Activated T-cell treated with anti-CD3 and anti-CD28 coated beads, Interleukin-2, amount 50 U/mL, for 72 hours (primary cell): ENCODE measurements around the gene PCIF1. TPM values are rescaled to one million over a fixed set of nuclear protein-coding genes. Genes with fewer than 3 reads are reported as not detected.

Experiments
- ATAC-seq, 2 donors: fragments of 150-1000 bp; cut with Tn5 transposase; replicated peaks in 1 of 2; 2 replicates each; pipeline ENCODE4 v1.10.0; 2021; ENCODE audit warnings: moderate library complexity in 2 of 2, mild to moderate bottlenecking in 1 of 2
- DNase-seq, 2 donors: peaks; one replicate each; pipeline ENCODE4 v3.0.0; 2021 to 2022; ENCODE audit warnings: mixed read lengths in 1 of 2
- H3K27ac Mint-ChIP-seq: one replicate; pipeline ENCODE4 v1.8.0; 2022; ENCODE audit warnings: mild to moderate bottlenecking, moderate library complexity, mixed read lengths
- H3K27me3 Mint-ChIP-seq: one replicate; pipeline ENCODE4 v1.8.0; 2022; ENCODE audit warnings: low read depth, mixed read lengths
- H3K36me3 Mint-ChIP-seq, 2 donors: one replicate each; pipeline ENCODE4 v1.8.0; 2022; ENCODE audit warnings: mixed read lengths in 2 of 2, mild to moderate bottlenecking in 1 of 2; ENCODE audit not compliant: insufficient read depth in 2 of 2
- H3K4me1 Mint-ChIP-seq: one replicate; pipeline ENCODE4 v1.8.0; 2022; ENCODE audit warnings: low read depth, mixed read lengths
- H3K4me3 Mint-ChIP-seq, 2 donors: one replicate each; pipeline ENCODE4 v1.8.0; 2022; ENCODE audit warnings: mild to moderate bottlenecking in 2 of 2, mixed read lengths in 2 of 2, moderate library complexity in 2 of 2
- H3K9me3 Mint-ChIP-seq, 2 donors: one replicate each; pipeline ENCODE4 v1.8.0; 2022; ENCODE audit warnings: mixed read lengths in 2 of 2
- total RNA-seq, 2 donors: library from RNA; stranded (reverse); gene quantifications; one replicate each; pipeline ENCODE4 v1.2.3, GENCODE V29; 2022

The PCIF1 gene
- total RNA-seq, 2 donors from 2014 or later = 38.7 to 42.0 TPM

DNA sequence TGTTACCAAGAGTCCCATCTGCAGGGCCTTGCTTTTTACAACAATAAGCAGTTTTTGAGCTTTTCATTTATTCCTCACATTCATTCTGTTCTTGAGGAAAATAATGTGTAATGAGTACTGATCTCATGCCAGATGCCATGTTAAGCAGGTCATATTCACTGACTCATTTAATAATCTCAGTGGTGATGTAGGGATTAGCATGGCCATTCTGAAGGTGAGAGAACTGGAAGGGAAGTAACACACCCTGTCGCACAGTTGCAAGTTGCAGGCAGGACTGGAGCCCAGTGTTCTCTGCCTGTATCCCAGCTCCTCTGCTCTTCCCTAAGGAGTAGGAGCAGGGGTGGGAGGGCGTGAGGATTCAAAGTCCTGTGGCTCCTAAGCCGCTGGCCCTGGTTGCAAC, 5.6 kb downstream of the PCIF1 start:
- Mint-ChIP-seq H3K9me3 (no peaks in the 10 kb centered on the region), H3K27ac (no peak overlapping the region), H3K27me3 (no peaks in the 10 kb centered on the region), H3K4me1 (peaks cover 45% of the 10 kb centered on the region), H3K4me3 (no peak overlapping the region), H3K36me3 (peaks cover 11 to 29% of the 10 kb centered on the region in 2 donors)
- DNase-seq (no peak), ATAC-seq (no peak)

DNA sequence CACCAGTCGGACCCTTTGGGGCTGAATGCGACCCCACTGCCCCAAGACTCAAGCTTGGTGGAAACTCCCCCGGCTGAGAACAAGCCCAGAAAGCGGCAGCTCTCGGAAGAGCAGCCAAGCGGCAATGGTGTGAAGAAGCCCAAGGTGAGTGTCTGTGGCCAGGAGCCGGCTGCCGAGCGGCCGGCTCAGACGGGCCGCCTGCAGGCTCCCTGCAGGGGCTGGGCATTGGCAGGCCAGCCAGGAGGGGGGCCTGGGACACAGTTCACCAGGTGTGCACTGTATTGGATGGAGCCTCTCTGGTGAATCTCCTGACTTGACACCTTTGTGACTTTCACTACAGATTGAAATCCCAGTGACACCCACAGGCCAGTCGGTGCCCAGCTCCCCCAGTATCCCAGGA, 6.0 kb downstream of the PCIF1 start:
- ATAC-seq = no peak
- Mint-ChIP-seq H3K27ac (no peak overlapping the region), H3K4me1 (peaks cover 41% of the 10 kb centered on the region), H3K4me3 (no peak overlapping the region), H3K9me3 (no peaks in the 10 kb centered on the region), H3K27me3 (no peaks in the 10 kb centered on the region), H3K36me3 (peaks cover 11 to 29% of the 10 kb centered on the region in 2 donors)
- no peak for DNase-seq

DNA sequence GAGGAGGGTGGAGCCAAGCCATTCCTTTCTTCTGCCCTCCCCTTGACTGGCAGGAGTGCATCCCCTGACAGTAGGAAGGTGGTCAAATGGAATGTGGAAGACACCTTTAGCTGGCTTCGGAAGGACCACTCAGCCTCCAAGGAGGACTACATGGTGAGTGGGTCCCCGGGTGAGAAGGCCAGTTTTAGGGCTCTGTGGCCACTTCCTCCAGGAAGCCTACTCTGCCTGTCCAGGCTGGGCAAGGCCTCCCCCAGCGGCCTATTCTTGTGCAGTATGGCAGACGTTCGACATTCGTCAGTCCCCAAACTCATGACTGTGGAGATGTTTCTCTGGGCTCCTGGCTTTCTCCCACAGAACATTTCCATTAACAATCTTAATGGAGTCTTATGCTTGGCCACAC, 9.1 kb downstream of the PCIF1 start:
- Mint-ChIP-seq H3K27ac (peak overlapping the region; percentile 6), H3K9me3 (no peaks in the 10 kb centered on the region), H3K27me3 (no peaks in the 10 kb centered on the region), H3K4me3 (no peak overlapping the region), H3K36me3 (peaks cover 12 to 22% of the 10 kb centered on the region in 2 donors), H3K4me1 (peaks cover 23% of the 10 kb centered on the region)
- DNase-seq (no peak), ATAC-seq (no peak)

DNA sequence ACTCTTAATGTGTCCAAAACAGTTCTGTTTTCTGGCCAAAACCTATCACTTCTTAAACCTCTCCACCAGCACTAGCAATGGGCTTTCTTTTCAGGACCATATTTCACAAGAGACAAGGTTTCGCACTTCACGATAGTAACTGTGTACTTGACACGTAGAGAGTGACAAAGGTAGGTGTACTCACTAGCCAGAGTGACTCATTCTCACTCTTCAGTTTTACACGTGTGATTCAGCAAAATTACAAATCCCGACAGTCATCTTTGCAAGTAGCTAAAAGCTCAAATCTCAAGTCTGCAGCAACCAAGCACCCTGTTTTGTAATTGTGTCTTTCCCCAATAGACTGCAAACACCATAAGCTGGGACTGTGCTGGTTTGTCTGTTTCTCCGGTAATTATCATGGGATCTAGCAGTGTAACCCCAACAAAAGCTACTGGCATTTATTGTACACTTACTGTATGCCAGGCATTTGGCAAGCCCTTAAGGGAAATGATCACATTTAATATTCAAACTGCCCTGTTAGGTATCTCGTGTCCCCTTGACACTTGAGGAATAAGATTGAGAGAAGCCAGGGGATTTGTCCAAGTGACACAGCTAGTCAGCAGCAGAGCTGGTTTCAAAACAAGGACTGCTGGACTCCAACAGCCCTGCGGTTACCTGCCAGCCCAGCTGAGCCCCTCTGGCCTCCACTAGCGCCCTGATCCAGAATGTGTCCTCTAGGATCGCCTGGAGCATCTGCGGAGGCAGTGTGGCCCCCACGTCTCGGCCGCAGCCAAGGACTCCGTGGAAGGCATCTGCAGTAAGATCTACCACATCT, 9.9 kb downstream of the PCIF1 start:
- peaks cover 22% of the 10 kb centered on the region for H3K4me1 Mint-ChIP-seq
- H3K27me3 Mint-ChIP-seq = no peaks in the 10 kb centered on the region
- no peaks in the 10 kb centered on the region for H3K9me3 Mint-ChIP-seq
- H3K27ac Mint-ChIP-seq = peak overlapping the region; percentile 6
- peak; percentile 64 to 76 for ATAC-seq
- H3K36me3 Mint-ChIP-seq = peaks cover 12 to 19% of the 10 kb centered on the region in 2 donors
- DNase-seq = peak in 1 of 2 donors; percentile 25
- H3K4me3 Mint-ChIP-seq = peak overlapping the region in 1 of 2 donors; percentile 18

DNA sequence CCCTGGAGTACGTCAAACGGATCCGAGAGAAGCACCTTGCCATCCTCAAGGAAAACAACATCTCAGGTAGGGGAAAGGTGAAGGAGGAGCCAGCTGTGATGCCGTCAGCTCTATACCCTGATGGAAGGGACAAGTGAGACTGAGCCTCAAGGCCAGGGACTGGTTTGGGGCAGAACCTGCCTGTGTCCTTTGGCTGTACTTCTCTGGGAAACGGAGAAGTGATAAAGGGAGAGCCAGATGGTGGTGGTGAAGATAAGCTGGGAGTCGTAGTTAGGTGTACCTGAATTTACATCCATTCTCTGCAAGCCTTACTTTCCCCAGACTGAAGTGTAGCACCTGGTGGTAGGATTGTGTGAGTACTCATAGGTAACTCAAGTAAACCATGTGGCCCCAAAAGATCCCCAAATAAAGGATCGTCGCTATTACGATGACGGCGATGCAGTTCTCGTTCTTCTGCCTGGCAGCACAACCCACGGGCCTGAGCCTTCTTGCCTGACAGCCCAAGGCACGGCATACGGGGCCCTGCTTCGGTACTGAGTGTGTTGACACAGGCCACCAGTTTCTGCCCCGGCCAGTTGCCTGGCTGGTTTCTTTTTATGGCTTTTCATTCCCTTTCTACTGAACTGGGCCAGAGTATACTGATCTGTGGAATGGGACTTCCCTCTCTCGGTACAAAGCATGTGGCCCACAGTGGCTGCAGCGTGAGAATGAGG, 10.6 kb downstream of the PCIF1 start:
- H3K4me1 Mint-ChIP-seq = peaks cover 22% of the 10 kb centered on the region
- H3K4me3 Mint-ChIP-seq = no peak overlapping the region
- peaks cover 8 to 17% of the 10 kb centered on the region in 2 donors for H3K36me3 Mint-ChIP-seq

DNA sequence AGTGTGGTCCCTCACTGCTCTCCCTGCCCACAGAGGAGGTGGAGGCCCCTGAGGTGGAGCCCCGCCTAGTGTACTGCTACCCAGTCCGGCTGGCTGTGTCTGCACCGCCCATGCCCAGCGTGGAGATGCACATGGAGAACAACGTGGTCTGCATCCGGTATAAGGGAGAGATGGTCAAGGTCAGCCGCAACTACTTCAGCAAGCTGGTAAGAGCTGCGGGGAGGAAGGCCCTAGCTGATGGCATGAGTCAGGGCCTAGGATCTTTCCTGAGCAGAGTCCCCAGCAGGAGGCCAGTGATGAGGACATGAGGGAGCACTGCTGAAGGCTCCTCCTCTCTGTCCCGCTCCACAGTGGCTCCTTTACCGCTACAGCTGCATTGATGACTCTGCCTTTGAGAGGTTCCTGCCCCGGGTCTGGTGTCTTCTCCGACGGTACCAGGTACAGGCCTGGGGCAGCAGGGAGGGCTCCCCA, 11.2 kb downstream of the PCIF1 start:
- H3K36me3 Mint-ChIP-seq = peaks cover 8 to 17% of the 10 kb centered on the region in 2 donors
- no peak for ATAC-seq
- no peak overlapping the region for H3K27ac Mint-ChIP-seq
- no peaks in the 10 kb centered on the region for H3K27me3 Mint-ChIP-seq
- no peak for DNase-seq
- H3K4me1 Mint-ChIP-seq = peaks cover 22% of the 10 kb centered on the region
- no peaks in the 10 kb centered on the region for H3K9me3 Mint-ChIP-seq
- no peak overlapping the region for H3K4me3 Mint-ChIP-seq

More for the DNA sequence above, 10.6 kb downstream of the PCIF1 start:
- peak overlapping the region; percentile 67 for H3K27ac Mint-ChIP-seq
- no peaks in the 10 kb centered on the region for H3K27me3 Mint-ChIP-seq
- DNase-seq = no peak
- H3K9me3 Mint-ChIP-seq = no peaks in the 10 kb centered on the region
- no peak for ATAC-seq

DNA sequence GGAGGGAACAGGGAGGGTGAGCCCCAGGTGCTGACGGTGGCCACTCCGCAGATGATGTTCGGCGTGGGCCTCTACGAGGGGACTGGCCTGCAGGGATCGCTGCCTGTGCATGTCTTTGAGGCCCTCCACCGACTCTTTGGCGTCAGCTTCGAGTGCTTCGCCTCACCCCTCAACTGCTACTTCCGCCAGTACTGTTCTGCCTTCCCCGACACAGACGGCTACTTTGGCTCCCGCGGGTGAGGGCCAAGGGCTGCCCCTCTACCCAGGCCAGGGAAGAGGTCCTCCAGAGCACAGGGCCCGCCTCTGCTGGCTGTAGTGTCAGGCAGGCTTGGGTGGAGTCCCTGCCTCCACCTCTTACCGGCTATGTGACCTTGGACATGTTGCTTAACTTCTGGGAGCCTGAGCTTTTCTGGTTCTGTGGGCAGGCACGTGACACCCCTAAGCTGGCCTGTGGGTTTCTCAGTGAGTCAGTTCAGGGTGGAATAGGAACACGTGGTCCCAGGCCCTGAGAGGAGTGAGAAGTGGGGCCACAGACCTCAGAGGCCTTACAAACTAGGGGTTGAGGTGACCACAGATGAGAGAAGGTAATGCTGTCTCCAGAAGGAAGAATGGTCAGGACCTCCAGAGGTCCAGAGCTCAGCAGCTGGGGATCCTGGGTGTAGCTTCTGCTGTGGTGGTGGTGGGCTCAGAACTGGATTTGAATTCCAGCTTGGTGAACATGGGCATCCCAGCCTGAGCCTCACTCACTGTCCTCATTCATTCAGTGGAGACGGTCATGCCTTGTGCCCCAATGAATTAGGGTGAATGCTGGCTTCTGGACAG, 11.9 kb downstream of the PCIF1 start:
- Mint-ChIP-seq H3K9me3 (no peaks in the 10 kb centered on the region), H3K27me3 (no peaks in the 10 kb centered on the region), H3K27ac (peak overlapping the region; percentile 78), H3K36me3 (peaks cover 8 to 17% of the 10 kb centered on the region in 2 donors), H3K4me1 (peaks cover 22% of the 10 kb centered on the region), H3K4me3 (no peak overlapping the region)
- ATAC-seq = peak; percentile 33 to 53
- peak in 1 of 2 donors; percentile 34 for DNase-seq

DNA sequence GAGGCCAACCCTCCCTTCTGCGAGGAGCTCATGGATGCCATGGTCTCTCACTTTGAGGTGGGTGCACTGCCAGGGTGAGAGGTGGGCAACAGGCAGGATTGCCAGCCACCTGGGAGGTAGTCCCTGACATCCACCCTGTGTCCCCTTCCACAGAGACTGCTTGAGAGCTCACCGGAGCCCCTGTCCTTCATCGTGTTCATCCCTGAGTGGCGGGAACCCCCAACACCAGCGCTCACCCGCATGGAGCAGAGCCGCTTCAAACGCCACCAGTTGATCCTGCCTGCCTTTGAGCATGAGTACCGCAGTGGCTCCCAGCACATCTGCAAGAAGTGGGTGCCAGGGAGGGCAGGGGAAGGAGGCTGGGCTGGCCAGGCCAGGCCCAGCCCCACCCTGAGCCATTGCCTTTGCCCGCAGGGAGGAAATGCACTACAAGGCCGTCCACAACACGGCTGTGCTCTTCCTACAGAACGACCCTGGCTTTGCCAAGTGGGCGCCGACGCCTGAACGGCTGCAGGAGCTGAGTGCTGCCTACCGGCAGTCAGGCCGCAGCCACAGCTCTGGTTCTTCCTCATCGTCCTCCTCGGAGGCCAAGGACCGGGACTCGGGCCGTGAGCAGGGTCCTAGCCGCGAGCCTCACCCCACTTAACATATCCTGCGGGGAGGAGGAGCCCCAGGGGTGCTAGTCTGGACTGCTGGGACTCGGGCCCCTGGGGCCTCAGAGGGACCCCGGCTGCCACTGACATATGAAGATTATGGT, 12.8 kb downstream of the PCIF1 start:
- no peak overlapping the region for H3K4me3 Mint-ChIP-seq
- H3K27me3 Mint-ChIP-seq = no peaks in the 10 kb centered on the region

DNA sequence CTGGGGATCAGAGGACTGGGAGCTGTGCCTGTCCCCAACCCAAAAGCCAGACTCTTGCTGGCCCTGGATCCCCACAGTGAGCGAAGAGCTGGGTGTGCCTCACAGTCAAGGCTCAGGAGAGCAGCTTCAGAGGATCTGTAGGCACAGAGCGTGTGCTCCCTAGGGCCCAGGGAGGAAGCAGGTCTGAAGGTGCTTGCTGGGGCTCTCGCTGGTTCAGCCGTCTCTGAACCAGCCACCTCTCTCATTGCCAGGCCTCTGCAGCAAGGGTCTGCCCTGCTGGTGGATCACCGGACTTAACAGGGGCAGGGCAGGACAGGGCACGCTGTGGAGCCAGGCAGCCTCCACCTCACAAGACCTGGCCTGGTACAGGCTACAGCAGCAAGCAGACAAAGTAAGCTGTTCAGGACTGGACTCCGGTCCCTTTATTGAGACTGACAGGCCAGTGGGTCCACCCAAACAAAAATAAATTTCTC, 13.8 kb downstream of the PCIF1 start:
- Mint-ChIP-seq H3K36me3 (peaks cover 8 to 16% of the 10 kb centered on the region in 2 donors), H3K4me3 (no peak overlapping the region), H3K9me3 (no peaks in the 10 kb centered on the region), H3K27ac (no peak overlapping the region), H3K27me3 (no peaks in the 10 kb centered on the region), H3K4me1 (peaks cover 21% of the 10 kb centered on the region)
- ATAC-seq (no peak), DNase-seq (no peak)

More for the DNA sequence above, 12.8 kb downstream of the PCIF1 start:
- no peak for DNase-seq
- Mint-ChIP-seq H3K9me3 (no peaks in the 10 kb centered on the region), H3K36me3 (peaks cover 8 to 20% of the 10 kb centered on the region in 2 donors), H3K4me1 (peaks cover 22% of the 10 kb centered on the region), H3K27ac (no peak overlapping the region)
- no peak for ATAC-seq

DNA sequence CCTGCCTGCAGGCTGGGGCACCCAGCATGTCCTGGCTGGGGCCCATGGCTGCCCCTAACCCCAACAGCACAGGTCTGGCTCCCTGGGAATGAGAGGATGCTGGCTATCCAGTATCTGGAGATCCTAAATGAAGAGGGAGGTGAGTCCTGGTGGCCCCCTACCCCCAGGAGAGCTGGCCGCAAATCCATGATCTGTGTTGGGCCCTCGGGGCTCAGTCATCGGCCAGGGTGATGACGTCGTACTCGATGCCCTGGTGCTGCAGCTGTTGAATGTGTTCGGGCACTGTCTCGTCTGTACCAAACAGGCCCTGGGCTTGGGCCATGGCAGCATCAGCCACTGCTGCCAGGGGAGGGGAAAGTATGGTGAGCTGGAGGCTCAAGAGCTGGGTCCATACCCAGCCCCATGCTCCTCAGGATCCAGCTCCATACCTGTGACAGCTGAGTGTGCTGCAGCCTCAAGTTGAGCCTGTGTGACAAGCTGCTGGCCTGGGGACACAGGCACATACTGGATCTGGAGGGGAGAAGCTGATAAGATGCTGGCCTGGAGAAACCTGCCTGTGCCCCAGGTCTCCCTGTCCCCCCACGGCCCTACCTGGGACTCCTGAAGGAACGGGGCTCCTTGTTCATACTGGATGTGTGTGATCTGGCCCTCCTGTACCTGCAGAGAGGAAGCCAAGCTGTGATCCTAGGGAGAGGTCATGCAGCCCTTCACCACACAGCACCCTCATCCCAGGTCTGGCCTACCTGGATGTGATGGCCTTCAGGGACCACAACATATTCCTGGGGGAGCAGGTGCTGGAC, 14.5 kb downstream of the PCIF1 start:
- Mint-ChIP-seq H3K36me3 (peaks cover 7 to 15% of the 10 kb centered on the region in 2 donors), H3K27ac (peak overlapping the region; percentile 29), H3K4me1 (peaks cover 15% of the 10 kb centered on the region), H3K4me3 (no peak overlapping the region), H3K9me3 (no peaks in the 10 kb centered on the region), H3K27me3 (no peaks in the 10 kb centered on the region)
- ATAC-seq (no peak), DNase-seq (no peak)

DNA sequence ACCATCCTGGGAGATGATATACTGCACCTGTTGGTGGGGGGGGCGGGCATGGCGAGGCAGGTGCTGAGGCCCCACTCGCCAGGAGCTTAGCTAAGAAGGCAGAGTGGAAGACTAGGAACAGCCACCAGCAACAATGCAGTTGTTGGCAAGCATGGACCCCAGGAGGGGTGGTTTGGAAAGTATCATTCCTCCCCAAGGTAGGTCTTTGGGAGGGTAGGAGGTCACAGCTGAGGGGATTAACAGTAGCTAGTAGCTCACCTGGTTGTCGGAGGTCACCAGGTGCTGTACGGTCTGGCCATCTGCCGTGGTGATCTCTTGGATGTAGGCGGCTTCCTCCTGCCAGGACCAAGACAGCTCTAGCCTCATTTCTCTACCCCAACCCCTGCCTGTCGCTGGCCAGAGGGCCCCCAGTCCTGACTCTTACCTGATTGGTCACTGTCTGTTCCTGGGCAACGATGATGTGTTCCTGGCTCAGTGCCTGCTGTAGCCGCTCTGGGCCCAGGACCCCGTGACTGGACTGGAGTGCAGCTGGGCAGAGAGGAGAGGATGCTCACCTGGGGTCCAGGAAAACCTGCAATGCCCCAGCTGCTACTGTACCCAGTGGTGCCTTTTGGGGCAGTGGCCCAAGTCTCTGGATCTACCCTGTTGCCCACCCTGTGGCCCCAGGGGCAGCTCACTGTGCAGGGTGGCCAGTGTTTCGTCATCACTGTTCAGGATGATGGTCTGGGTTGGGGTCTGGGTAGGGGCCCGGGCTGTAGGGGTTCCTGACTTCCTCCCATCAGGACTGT, 15.3 kb downstream of the PCIF1 start:
- H3K27me3 Mint-ChIP-seq = no peaks in the 10 kb centered on the region

More for the DNA sequence above, 15.3 kb downstream of the PCIF1 start:
- H3K9me3 Mint-ChIP-seq = no peaks in the 10 kb centered on the region
- no peak for DNase-seq
- H3K36me3 Mint-ChIP-seq = peaks cover 3 to 9% of the 10 kb centered on the region in 2 donors
- no peak for ATAC-seq
- peak overlapping the region; percentile 29 for H3K27ac Mint-ChIP-seq
- no peak overlapping the region for H3K4me3 Mint-ChIP-seq
- H3K4me1 Mint-ChIP-seq = peaks cover 7% of the 10 kb centered on the region
